Gastroesophageal sphincter (tissue), 4 donors: ENCODE results near the gene DNAAF9. TPM values are rescaled to one million over a fixed set of nuclear protein-coding genes. Genes with fewer than 3 reads are reported as not detected.
A peak's percentile ranks its signal among the peaks of the same experiment; 100 is the strongest.

Experiments
- ATAC-seq: fragments of 150-250 bp; one replicate; pipeline ENCODE4 v1.9.1; 2016; ENCODE audit warnings: mild to moderate bottlenecking, moderate library complexity
- H3K27ac ChIP-seq, 4 donors: fragments of 200-600 bp; sonication (generic) in 3 of 4; 1 replicate in 3 of 4; 2 replicates in 1 of 4; pipeline ENCODE4 v1.5.1; 2016 to 2019
- H3K27me3 ChIP-seq: fragments of 200-600 bp; sonication (generic); one replicate; pipeline ENCODE4 v1.5.1; 2019
- H3K36me3 ChIP-seq, 2 donors: fragments of 200-600 bp; sonication (generic); one replicate each; pipeline ENCODE4 v1.5.1; 2019; ENCODE audit warnings: control low read depth in 1 of 2
- H3K4me1 ChIP-seq, 3 donors: fragments of 200-600 bp; sonication (generic); 1 replicate in 2 of 3; 2 replicates in 1 of 3; pipeline ENCODE4 v1.5.1; 2016 to 2019; ENCODE audit warnings: control low read depth in 2 of 3
- H3K4me3 ChIP-seq, 2 donors: fragments of 200-600 bp; sonication (generic); one replicate each; pipeline ENCODE4 v1.5.1; 2019; ENCODE audit warnings: mild to moderate bottlenecking in 1 of 2, moderate library complexity in 1 of 2
- H3K9me3 ChIP-seq, 3 donors: fragments of 200-600 bp; sonication (generic); one replicate each; pipeline ENCODE4 v1.5.1; 2017 to 2019; ENCODE audit warnings: control low read depth in 2 of 3
- CTCF ChIP-seq, 4 experiments: fragments of 200-600 bp in 2 of 4; fragments of 450-650 bp in 2 of 4; sonication (generic) in 1 of 4; IDR thresholded peaks; one replicate each; pipeline ENCODE4 v1.5.1; 2017 to 2019; ENCODE audit warnings: antibody characterized with exemption in 4 of 4, mild to moderate bottlenecking in 2 of 4, moderate library complexity in 2 of 4
- EP300 ChIP-seq: sonication (generic); formaldehyde crosslinking; IDR thresholded peaks from one replicate; pipeline ENCODE4 v1.6.1; 2017; ENCODE audit warnings: antibody characterized with exemption, mild to moderate bottlenecking
- POLR2A ChIP-seq, 2 donors: fragments of 450-650 bp; IDR thresholded peaks; one replicate each; pipeline ENCODE4 v1.6.1; 2017; ENCODE audit warnings: antibody characterized with exemption in 2 of 2, mild to moderate bottlenecking in 2 of 2, moderate library complexity in 1 of 2
- POLR2AphosphoS5 ChIP-seq: sonication (generic); formaldehyde crosslinking; IDR thresholded peaks from one replicate; pipeline ENCODE4 v1.6.1; 2017; ENCODE audit warnings: antibody characterized with exemption
- WGBS, 2 donors: methylation state at CpG; one replicate each; pipeline ENCODE4 v1.1.5; 2018; ENCODE audit warnings: low coverage in 1 of 2; 5-methylcytosine and 5-hydroxymethylcytosine counted together
- total RNA-seq, 4 donors: library from RNA; depleted of rRNA; stranded (reverse); fragments of >200 nt; gene quantifications; one replicate each; pipeline ENCODE4 v1.1.0, GENCODE V29; 2016

Gene DNAAF9
- total RNA-seq, 4 donors from 2014 or later = 30.3 to 59.4 (median 35.9) TPM

GRCh38 chr20:3380228-3381070 is 27.0 kb downstream of the DNAAF9 start:
- H3K27me3 ChIP-seq = no peaks in the 10 kb centered on the region
- TF ChIP-seq EP300 (no peak), POLR2A (IDR thresholded peaks at IDR 0.05) (no peak), CTCF (IDR thresholded peaks at IDR 0.05) (no peak), POLR2AphosphoS5 (no peak)
- H3K4me3 ChIP-seq = no peak overlapping the region
- 55 to 70% methylated on average over 1 to 2 of the region's 2 CpGs for WGBS, 2 donors
- no peaks in the 10 kb centered on the region for H3K9me3 ChIP-seq
- peaks cover 0 to 34% (median 0%) of the 10 kb centered on the region in 3 donors for H3K4me1 ChIP-seq
- ATAC-seq = no peak
- H3K36me3 ChIP-seq = peaks cover 0 to 53% of the 10 kb centered on the region in 2 donors
- no peak overlapping the region for H3K27ac ChIP-seq

DNA sequence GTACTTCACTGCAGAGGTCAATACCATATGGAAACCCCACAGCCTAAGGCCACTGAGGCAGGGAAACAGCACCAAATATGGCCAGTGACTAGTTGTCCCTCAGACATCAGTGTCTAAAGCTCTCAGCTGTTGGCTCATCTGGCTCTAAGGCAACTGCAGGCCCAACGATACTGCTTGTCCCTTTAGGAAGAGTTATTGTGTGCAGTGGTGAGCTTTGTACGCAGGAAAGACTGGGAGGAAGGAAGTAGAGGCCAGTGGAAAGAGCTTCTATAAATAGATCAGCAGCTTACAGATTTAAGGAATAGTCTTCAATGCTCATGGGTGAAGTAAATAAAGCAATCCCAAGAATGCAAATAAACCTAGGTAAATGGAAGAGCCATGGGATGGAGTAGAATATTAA is 29.3 kb downstream of the DNAAF9 start:
- ATAC-seq = peak; percentile 28
- Histone ChIP-seq H3K27me3 (no peaks in the 10 kb centered on the region), H3K4me3 (no peak overlapping the region), H3K4me1 (peaks cover 0 to 45% (median 0%) of the 10 kb centered on the region in 3 donors), H3K9me3 (no peaks in the 10 kb centered on the region), H3K36me3 (peaks cover under 1 to 77% of the 10 kb centered on the region in 2 donors), H3K27ac (no peak overlapping the region)
- WGBS, 2 donors = 56 to 83% methylated on average over 1 to 2 of the region's 2 CpGs
- no peak for TF ChIP-seq EP300

DNA sequence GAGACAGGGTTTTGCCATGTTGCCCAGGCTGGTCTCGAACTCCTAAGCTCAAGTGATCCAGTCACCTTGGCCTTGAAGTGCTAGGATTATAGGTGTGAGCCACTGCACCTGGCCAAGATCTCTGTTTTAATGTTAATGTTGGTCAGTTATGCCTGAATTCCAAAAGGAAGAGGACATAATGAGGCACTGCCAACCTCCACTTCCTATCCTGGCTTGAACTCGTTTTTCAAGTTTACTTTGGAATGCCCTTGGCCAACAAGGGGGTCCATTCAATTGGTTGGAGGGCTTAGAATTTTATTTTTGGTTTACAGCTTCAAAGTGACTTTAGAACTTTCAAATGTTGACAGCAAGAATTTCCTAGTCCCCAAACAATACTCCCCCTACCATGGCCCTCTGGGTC is 29.8 kb downstream of the DNAAF9 start:
- no peak for TF ChIP-seq EP300
- TF ChIP-seq POLR2AphosphoS5 = no peak
- TF ChIP-seq POLR2A (IDR thresholded peaks at IDR 0.05) = no peak
- no peak for TF ChIP-seq CTCF (IDR thresholded peaks at IDR 0.05)
- ATAC-seq = no peak
- H3K27me3 ChIP-seq = no peaks in the 10 kb centered on the region
- no peaks in the 10 kb centered on the region for H3K9me3 ChIP-seq
- no peak overlapping the region for H3K27ac ChIP-seq
- peaks cover 0 to 45% (median 0%) of the 10 kb centered on the region in 3 donors for H3K4me1 ChIP-seq
- no peak overlapping the region for H3K4me3 ChIP-seq
- H3K36me3 ChIP-seq = peaks cover 3 to 82% of the 10 kb centered on the region in 2 donors
- WGBS, 2 donors = 75 to 83% methylated on average over 1 to 2 of the region's 2 CpGs

DNA sequence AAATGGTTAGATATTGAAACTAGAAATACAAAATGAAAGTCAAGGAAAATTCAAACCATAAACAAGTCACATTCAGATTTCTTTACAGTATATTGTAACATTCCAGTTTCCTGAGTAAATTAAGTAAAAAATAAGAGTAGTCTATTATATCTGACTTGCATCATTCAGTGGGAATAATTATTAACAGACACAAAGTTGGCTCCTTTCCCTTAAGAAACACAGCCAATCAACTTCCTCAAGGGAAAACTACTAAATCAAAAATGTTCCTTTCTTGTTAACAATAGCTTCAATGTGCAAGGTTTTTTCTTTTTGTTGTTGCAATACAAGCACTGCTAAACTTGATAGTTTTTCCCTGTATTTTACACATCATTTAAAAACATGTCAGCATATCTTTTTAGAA is 33.2 kb downstream of the DNAAF9 start:
- Histone ChIP-seq H3K27ac (no peak overlapping the region), H3K4me3 (no peak overlapping the region), H3K9me3 (no peaks in the 10 kb centered on the region), H3K36me3 (peaks cover 3 to 88% of the 10 kb centered on the region in 2 donors), H3K4me1 (peaks cover 0 to 24% (median 0%) of the 10 kb centered on the region in 3 donors), H3K27me3 (no peaks in the 10 kb centered on the region)
- TF ChIP-seq POLR2A (IDR thresholded peaks at IDR 0.05) = no peak
- ATAC-seq = no peak

DNA sequence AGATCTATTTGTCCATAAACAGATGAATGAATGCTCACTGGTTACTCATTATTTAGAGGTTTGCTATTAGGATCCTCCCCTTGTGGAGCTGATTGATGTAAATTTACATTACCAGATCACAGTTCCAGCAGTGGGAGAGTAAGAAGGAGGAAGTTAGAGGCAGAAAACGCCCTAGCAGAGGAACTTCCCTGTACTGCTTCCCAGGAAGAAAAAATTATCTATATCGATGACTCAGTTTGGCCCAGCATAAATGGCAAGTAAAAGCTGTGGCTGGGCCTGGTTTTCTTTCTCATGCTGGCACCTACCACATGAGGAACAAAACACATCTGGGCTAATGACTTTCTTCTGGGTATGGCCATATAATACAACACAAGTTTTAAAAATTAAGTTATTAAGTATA is 35.7 kb downstream of the DNAAF9 start:
- Histone ChIP-seq H3K36me3 (peaks cover 3 to 93% of the 10 kb centered on the region in 2 donors), H3K27ac (no peak overlapping the region), H3K4me3 (no peak overlapping the region), H3K9me3 (no peaks in the 10 kb centered on the region), H3K4me1 (peaks cover 0 to 12% (median 0%) of the 10 kb centered on the region in 3 donors), H3K27me3 (no peaks in the 10 kb centered on the region)
- WGBS, 2 donors = 54 to 67% methylated on average over 2 of the region's 2 CpGs
- ATAC-seq = no peak
- no peak for TF ChIP-seq POLR2A (IDR thresholded peaks at IDR 0.05)

- H3K4me3 ChIP-seq = no peak overlapping the region
- no peak overlapping the region for H3K27ac ChIP-seq
- WGBS, 2 donors = 76% methylated on average over 2 to 3 of the region's 3 CpGs
- peaks cover 0 to 71% of the 10 kb centered on the region in 2 donors for H3K36me3 ChIP-seq
- H3K9me3 ChIP-seq = no peaks in the 10 kb centered on the region
- no peaks in the 10 kb centered on the region for H3K4me1 ChIP-seq
- ATAC-seq = no peak
- TF ChIP-seq POLR2AphosphoS5 (no peak), EP300 (no peak), CTCF (IDR thresholded peaks at IDR 0.05) (no peak), POLR2A (IDR thresholded peaks at IDR 0.05) (no peak)
- H3K27me3 ChIP-seq = no peaks in the 10 kb centered on the region
These were observed 40.4 kb downstream of the DNAAF9 start for GRCh38 chr20:3367089-3367488.
